Natural killer cell treated with Interleukin-12 subunit alpha and Interleukin-12 subunit beta and Interleukin-15 and Interleukin-18, amount 100 ng/mL, for 72 hours (primary cell): ENCODE data around the gene PIGW. TPM values are rescaled to one million over a fixed set of nuclear protein-coding genes. Genes with fewer than 3 reads are reported as not detected.

Experiments used
- ATAC-seq, 2 donors: fragments of 150-1000 bp; cut with Tn5 transposase in 1 of 2; sonication (Bioruptor Pico), chemical (Tn5 transposase) in 1 of 2; 2 replicates each; pipeline ENCODE4 v1.10.0; 2021
- DNase-seq: peaks from one replicate; pipeline ENCODE4 v3.0.0; 2022; ENCODE audit warnings: low spot score
- H3K27ac Mint-ChIP-seq, 2 donors: 1 replicate in 1 of 2; 2 replicates in 1 of 2; pipeline ENCODE4 v1.8.0; 2022; ENCODE audit warnings: mixed read lengths in 2 of 2, mild to moderate bottlenecking in 1 of 2, moderate library complexity in 1 of 2
- H3K27me3 Mint-ChIP-seq, 2 donors: 1 replicate in 1 of 2; 2 replicates in 1 of 2; pipeline ENCODE4 v1.8.0; 2022; ENCODE audit warnings: mixed read lengths in 2 of 2
- H3K36me3 Mint-ChIP-seq: one replicate; pipeline ENCODE4 v1.8.0; 2022; ENCODE audit warnings: mixed read lengths
- H3K4me1 Mint-ChIP-seq, 2 donors: 1 replicate in 1 of 2; 2 replicates in 1 of 2; pipeline ENCODE4 v1.8.0; 2022; ENCODE audit warnings: low read depth in 2 of 2, mixed read lengths in 2 of 2, mild to moderate bottlenecking in 1 of 2
- H3K4me3 Mint-ChIP-seq: one replicate; pipeline ENCODE4 v1.8.0; 2022; ENCODE audit warnings: mixed read lengths
- H3K9me3 Mint-ChIP-seq: 2 replicates; pipeline ENCODE4 v1.8.0; 2022; ENCODE audit warnings: mixed read lengths
- total RNA-seq, 2 donors: library from RNA; stranded (reverse); gene quantifications; one replicate each; pipeline ENCODE4 v1.2.3, GENCODE V29; 2022

PIGW gene
- total RNA-seq, 2 donors from 2014 or later = 13.0 to 21.5 TPM

- peaks cover 31% of the 10 kb centered on the region for H3K36me3 Mint-ChIP-seq
- H3K27ac Mint-ChIP-seq = no peak overlapping the region
- H3K4me3 Mint-ChIP-seq = no peak overlapping the region
- no peak for ATAC-seq
- no peaks in the 10 kb centered on the region for H3K27me3 Mint-ChIP-seq
- DNase-seq = no peak
- H3K9me3 Mint-ChIP-seq = no peaks in the 10 kb centered on the region
- H3K4me1 Mint-ChIP-seq = peaks cover 0 to 3% of the 10 kb centered on the region in 2 donors
These were observed 11.7 kb upstream of the PIGW start for GRCh38 chr17:36523113-36523512.

- H3K4me3 Mint-ChIP-seq = no peak overlapping the region
- H3K27me3 Mint-ChIP-seq = no peaks in the 10 kb centered on the region
- DNase-seq = no peak
- H3K9me3 Mint-ChIP-seq = no peaks in the 10 kb centered on the region
- no peak for ATAC-seq
- H3K27ac Mint-ChIP-seq = no peak overlapping the region
- peaks cover 3 to 6% of the 10 kb centered on the region in 2 donors for H3K4me1 Mint-ChIP-seq
- peaks cover 28% of the 10 kb centered on the region for H3K36me3 Mint-ChIP-seq
These were observed 10.3 kb upstream of the PIGW start for GRCh38 chr17:36524428-36524876.

DNA sequence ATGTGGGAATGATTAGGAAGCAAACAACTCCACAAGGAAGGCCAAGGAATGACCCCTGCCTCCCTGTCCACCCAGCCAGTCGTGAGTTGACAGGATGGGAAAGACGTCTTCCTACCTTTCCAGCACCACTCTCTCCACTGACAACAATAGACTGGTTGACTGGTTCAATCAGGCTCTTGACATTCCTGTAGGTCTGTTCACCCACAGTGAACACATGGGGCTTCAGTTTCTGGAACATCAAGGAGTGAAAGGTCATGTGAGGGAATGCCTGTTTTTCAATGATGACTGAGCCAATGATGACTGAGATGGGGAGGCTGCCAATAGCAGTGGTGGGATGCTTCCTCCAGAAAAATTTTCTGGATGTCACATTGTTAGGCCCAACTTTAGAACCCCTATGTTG lies 9.7 kb upstream of the PIGW start:
- Mint-ChIP-seq H3K36me3 (peaks cover 22% of the 10 kb centered on the region), H3K27me3 (no peaks in the 10 kb centered on the region), H3K4me1 (peaks cover 4 to 6% of the 10 kb centered on the region in 2 donors), H3K4me3 (no peak overlapping the region), H3K9me3 (no peaks in the 10 kb centered on the region), H3K27ac (peak overlapping the region in 1 of 2 donors; percentile 33)
- ATAC-seq (no peak), DNase-seq (no peak)

DNA sequence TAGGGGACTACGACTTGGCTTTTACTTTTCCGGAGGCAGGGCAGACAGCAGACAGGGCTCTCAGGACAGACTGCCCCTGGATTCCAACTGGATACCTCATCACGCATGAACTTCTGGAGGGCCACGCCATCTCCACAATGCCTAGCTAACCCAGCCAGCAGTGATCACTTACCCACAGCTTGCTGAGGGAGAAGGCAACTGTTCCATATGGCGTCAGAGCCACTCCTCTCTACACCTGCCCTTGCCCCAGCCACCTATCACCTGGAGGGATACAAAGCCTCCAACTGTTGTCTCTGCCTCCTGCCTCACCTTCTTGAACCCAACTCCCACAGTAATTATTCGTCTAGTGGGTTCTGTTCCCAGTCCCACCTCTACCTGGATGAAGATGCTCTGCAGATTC lies 8.9 kb upstream of the PIGW start:
- DNase-seq = no peak
- ATAC-seq = no peak
- Mint-ChIP-seq H3K27ac (peak overlapping the region in 1 of 2 donors; percentile 33), H3K4me3 (no peak overlapping the region), H3K9me3 (no peaks in the 10 kb centered on the region), H3K36me3 (peaks cover 14% of the 10 kb centered on the region), H3K4me1 (peaks cover 4 to 6% of the 10 kb centered on the region in 2 donors), H3K27me3 (no peaks in the 10 kb centered on the region)

DNA sequence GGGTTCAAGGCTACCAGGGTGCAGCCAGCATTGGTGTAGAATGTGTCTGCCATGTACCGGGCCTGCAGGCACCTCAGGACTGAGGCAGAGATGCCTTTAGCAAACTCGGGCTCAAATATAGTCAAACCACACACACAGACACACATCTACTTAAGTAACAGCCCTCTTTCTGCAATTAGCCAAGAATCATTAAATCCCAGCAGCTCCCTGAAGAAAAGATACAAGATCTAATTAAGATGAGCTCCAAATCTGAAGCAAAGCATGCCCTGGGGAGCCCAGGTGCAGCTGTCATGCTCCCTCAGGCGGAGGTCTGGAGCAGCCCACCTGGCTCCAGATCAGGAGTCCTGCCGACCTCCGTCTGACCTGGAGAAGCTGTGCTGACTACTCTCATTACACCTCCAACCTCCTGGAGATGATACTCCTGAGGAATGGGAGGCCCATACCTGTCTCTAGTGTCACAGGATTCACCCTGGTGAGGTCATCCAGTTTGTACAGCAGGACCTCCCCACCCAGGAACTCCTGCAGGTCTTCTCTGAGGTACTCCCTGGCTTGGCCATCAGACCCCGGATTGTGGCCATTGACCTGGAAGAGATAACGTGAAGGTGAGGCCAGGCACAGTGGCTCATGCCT lies 7.1 kb upstream of the PIGW start:
- H3K4me3 Mint-ChIP-seq = no peak overlapping the region
- no peak overlapping the region for H3K27ac Mint-ChIP-seq
- no peaks in the 10 kb centered on the region for H3K9me3 Mint-ChIP-seq
- H3K27me3 Mint-ChIP-seq = no peaks in the 10 kb centered on the region
- H3K4me1 Mint-ChIP-seq = peaks cover 12 to 13% of the 10 kb centered on the region in 2 donors
- no peak for DNase-seq
- ATAC-seq = no peak
- H3K36me3 Mint-ChIP-seq = peaks cover 14% of the 10 kb centered on the region

DNA sequence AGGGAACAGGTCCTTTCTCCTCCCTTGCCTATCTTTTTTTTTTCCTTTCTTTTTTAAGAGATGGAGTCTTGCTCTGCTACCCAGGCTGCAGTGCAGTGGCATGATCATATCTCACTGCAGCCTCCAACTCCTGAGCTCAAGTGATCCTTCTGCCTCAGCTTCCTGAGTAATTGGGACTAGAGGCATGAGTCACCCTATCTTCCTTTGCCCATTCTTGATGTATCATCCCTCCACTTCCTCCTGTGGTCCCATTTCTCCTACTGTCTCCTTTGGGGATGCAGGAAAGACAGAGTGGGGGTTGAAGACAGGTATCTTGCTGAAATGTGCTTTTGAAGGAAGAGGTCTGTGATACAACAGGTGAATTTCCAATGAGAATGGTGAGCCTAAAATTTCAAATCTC lies 5.7 kb upstream of the PIGW start:
- ATAC-seq (no peak), DNase-seq (no peak)
- Mint-ChIP-seq H3K9me3 (no peaks in the 10 kb centered on the region), H3K4me1 (peaks cover 23 to 24% of the 10 kb centered on the region in 2 donors), H3K4me3 (no peak overlapping the region), H3K27ac (no peak overlapping the region), H3K36me3 (peaks cover 18% of the 10 kb centered on the region), H3K27me3 (no peaks in the 10 kb centered on the region)

- Mint-ChIP-seq H3K27ac (peak overlapping the region; percentile 10 to 93), H3K27me3 (no peaks in the 10 kb centered on the region), H3K4me3 (peak overlapping the region; percentile 3), H3K36me3 (peaks cover 4% of the 10 kb centered on the region), H3K9me3 (no peaks in the 10 kb centered on the region), H3K4me1 (peaks cover 24 to 33% of the 10 kb centered on the region in 2 donors)
- DNase-seq (no peak), ATAC-seq (no peak)
These were observed 2.3 kb upstream of the PIGW start for GRCh38 chr17:36532435-36532975.

- peak overlapping the region; percentile 96 for H3K4me3 Mint-ChIP-seq
- H3K36me3 Mint-ChIP-seq = peaks cover 4% of the 10 kb centered on the region
- H3K27ac Mint-ChIP-seq = peak overlapping the region; percentile 87 to 93
- peak in 1 of 2 donors; percentile 17 for ATAC-seq
- no peaks in the 10 kb centered on the region for H3K9me3 Mint-ChIP-seq
- no peaks in the 10 kb centered on the region for H3K27me3 Mint-ChIP-seq
- peak; percentile 70 for DNase-seq
- H3K4me1 Mint-ChIP-seq = peaks cover 24 to 33% of the 10 kb centered on the region in 2 donors
These were observed 600 bp upstream of the PIGW start for GRCh38 chr17:36533935-36534839.

DNA sequence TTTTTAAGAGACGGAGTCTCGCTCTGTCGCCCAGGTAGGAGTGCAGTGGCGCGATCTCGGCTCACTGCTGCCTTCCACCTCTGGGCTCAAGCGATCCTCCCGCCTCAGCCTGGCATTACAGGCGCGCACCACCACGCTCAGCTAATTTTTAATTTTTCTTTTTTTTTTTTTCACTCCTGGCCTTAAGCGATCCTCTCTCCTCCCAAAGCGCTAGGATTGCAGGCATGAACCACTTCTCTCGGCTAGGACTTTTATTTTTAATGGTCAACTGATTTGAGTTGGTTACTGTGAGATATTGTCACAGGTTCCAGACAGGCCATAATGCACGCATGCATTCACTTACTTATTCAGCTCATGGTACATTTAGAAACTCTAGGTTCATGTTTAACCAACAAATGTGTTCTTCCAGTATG lies 888 bp downstream of the PIGW start:
- H3K36me3 Mint-ChIP-seq = peaks cover 4% of the 10 kb centered on the region
- no peak for ATAC-seq
- H3K4me3 Mint-ChIP-seq = peak overlapping the region; percentile 96

DNA sequence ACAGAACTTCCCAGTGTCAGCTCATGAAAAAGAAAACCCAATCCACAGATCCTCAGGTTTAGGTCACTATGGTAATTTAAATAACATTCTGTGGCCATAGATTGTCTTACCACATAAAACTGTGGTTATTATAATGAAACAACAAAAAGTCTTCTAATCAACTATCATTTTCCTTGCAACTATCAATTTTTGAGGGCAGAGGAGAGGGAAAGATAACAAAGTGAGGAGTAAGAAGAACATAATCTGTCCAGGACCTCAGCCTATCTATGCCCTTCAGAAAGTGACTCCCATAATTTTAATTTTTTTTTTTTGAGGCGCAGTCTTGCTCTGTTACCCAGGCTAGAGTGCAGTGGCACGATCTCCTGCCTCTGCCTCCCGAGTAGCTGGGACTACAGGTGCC lies 5.9 kb downstream of the PIGW start:
- no peak for DNase-seq
- no peaks in the 10 kb centered on the region for H3K36me3 Mint-ChIP-seq
- H3K27me3 Mint-ChIP-seq = no peaks in the 10 kb centered on the region
- no peak for ATAC-seq
- no peaks in the 10 kb centered on the region for H3K9me3 Mint-ChIP-seq
- no peak overlapping the region for H3K4me3 Mint-ChIP-seq
- peaks cover 15 to 17% of the 10 kb centered on the region in 2 donors for H3K4me1 Mint-ChIP-seq
- H3K27ac Mint-ChIP-seq = no peak overlapping the region

More for the DNA sequence above, 888 bp downstream of the PIGW start:
- H3K4me1 Mint-ChIP-seq = peaks cover 27 to 31% of the 10 kb centered on the region in 2 donors
- no peak for DNase-seq
- no peaks in the 10 kb centered on the region for H3K27me3 Mint-ChIP-seq
- peak overlapping the region; percentile 87 to 93 for H3K27ac Mint-ChIP-seq
- H3K9me3 Mint-ChIP-seq = no peaks in the 10 kb centered on the region

GRCh38 chr17:36542755-36543154 lies 8.0 kb downstream of the PIGW start:
- peak overlapping the region; percentile 15 for H3K4me3 Mint-ChIP-seq
- no peaks in the 10 kb centered on the region for H3K27me3 Mint-ChIP-seq
- DNase-seq = no peak
- H3K27ac Mint-ChIP-seq = no peak overlapping the region
- H3K4me1 Mint-ChIP-seq = peaks cover 13 to 30% of the 10 kb centered on the region in 2 donors
- no peaks in the 10 kb centered on the region for H3K9me3 Mint-ChIP-seq
- peaks cover 7% of the 10 kb centered on the region for H3K36me3 Mint-ChIP-seq
- no peak for ATAC-seq

DNA sequence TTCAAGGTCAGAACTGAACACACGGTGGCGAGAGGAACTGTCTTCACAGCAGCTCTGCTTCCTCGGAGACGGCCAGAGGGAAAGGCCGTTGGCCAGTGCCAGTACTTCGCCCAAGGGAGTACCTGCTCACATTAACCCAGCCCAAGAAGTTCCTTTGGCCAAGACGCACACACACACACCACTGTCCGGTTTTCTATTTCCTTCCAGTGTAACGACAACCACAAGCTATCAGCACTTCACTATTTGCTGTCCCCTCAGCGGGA lies 9.2 kb downstream of the PIGW start:
- Mint-ChIP-seq H3K27ac (peak overlapping the region; percentile 94 to 98), H3K9me3 (no peaks in the 10 kb centered on the region), H3K4me3 (peak overlapping the region; percentile 98), H3K27me3 (no peaks in the 10 kb centered on the region), H3K36me3 (peaks cover 7% of the 10 kb centered on the region), H3K4me1 (peaks cover 22 to 34% of the 10 kb centered on the region in 2 donors)
- ATAC-seq = no peak
- DNase-seq = no peak

- DNase-seq (peak; percentile 97), ATAC-seq (peak; percentile 82 to 87)
- Mint-ChIP-seq H3K27me3 (no peaks in the 10 kb centered on the region), H3K27ac (peak within 1 kb of the TSS; percentile 94 to 98), H3K36me3 (peaks cover 7% of the 10 kb centered on the region), H3K4me3 (peak within 1 kb of the TSS; percentile 98), H3K9me3 (no peaks in the 10 kb centered on the region), H3K4me1 (peaks cover 22 to 34% of the 10 kb centered on the region in 2 donors)
These were observed 9.7 kb downstream of the PIGW start, which contains the start of gene GGNBP2 for GRCh38 chr17:36544307-36545076. TSS of gene GGNBP2 (plus strand) at chr17:36544919. CDS start at chr17:36545725, 806 bp downstream.
